ENCODE data around the gene UMODL1. TPM values are rescaled to one million over a fixed set of nuclear protein-coding genes. Genes with fewer than 3 reads are reported as not detected.

Gene UMODL1
- total RNA-seq, 4 donors from 2014 or later, result not detected

DNA sequence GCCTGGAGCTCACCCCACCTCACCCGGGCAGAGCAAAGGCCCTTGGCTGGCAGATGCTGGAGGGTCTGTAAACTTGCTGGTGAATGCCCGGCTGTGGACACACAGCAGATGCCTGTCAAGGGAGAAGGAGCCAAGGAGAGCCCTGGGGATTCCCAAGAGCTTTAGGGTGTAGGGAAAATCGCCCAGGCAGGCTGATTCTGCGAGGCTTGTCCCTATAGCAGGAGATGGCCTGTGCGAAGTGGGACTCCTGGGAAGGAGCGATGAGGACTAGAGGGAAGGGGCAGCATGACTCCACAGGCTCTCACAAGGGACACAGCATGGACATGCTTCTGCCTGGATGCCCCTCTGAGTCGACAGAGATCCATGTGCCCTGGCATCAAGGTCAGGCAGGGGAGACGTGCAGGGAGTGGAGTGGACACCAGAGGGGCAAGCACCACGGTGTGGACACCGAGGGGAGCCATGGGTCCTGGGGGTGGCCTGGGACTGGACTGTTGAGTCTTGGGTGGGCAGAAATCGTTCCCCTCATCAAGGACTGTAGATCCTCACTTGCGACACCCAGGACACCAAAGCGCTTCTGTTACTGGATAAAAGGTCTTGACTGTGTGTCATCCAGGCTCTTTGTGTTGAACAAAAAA lies 76.4 kb downstream of the UMODL1 start:
- no peaks in the 10 kb centered on the region for H3K4me1 ChIP-seq
- DNase-seq (ENCODE audit: low spot score in 2 of 2), result no peak
- whole genome bisulfite sequencing, 2 donors, result 81 to 84% methylated on average over 13 of the region's 13 CpGs
- H3K36me3 ChIP-seq, result no peaks in the 10 kb centered on the region
- H3K27me3 ChIP-seq, result no peaks in the 10 kb centered on the region
- no peak overlapping the region for H3K27ac ChIP-seq
- no peak overlapping the region for H3K4me3 ChIP-seq
- TF ChIP-seq EP300 (IDR thresholded peaks at IDR 0.05) (no peak), POLR2A (IDR thresholded peaks at IDR 0.05) (no peak), CTCF (IDR thresholded peaks at IDR 0.05) (no peak)
- H3K9me3 ChIP-seq, result no peaks in the 10 kb centered on the region

- no peaks in the 10 kb centered on the region for H3K4me1 ChIP-seq
- 63 to 64% methylated on average over 2 of the region's 2 CpGs for WGBS, 2 donors
- no peaks in the 10 kb centered on the region for H3K36me3 ChIP-seq
- no peak for DNase-seq (ENCODE audit: low spot score in 2 of 2)
- H3K4me3 ChIP-seq, result no peak overlapping the region
- TF ChIP-seq POLR2A (IDR thresholded peaks at IDR 0.05) (no peak), EP300 (IDR thresholded peaks at IDR 0.05) (no peak), CTCF (IDR thresholded peaks at IDR 0.05) (no peak)
- H3K27me3 ChIP-seq, result no peaks in the 10 kb centered on the region
- no peaks in the 10 kb centered on the region for H3K9me3 ChIP-seq
- no peak overlapping the region for H3K27ac ChIP-seq
These were observed 77.0 kb downstream of the UMODL1 start for GRCh38 chr21:42148097-42148496.

- no peak for DNase-seq (ENCODE audit: low spot score in 2 of 2)
These were observed 77.5 kb downstream of the UMODL1 start for GRCh38 chr21:42148584-42148983.

DNA sequence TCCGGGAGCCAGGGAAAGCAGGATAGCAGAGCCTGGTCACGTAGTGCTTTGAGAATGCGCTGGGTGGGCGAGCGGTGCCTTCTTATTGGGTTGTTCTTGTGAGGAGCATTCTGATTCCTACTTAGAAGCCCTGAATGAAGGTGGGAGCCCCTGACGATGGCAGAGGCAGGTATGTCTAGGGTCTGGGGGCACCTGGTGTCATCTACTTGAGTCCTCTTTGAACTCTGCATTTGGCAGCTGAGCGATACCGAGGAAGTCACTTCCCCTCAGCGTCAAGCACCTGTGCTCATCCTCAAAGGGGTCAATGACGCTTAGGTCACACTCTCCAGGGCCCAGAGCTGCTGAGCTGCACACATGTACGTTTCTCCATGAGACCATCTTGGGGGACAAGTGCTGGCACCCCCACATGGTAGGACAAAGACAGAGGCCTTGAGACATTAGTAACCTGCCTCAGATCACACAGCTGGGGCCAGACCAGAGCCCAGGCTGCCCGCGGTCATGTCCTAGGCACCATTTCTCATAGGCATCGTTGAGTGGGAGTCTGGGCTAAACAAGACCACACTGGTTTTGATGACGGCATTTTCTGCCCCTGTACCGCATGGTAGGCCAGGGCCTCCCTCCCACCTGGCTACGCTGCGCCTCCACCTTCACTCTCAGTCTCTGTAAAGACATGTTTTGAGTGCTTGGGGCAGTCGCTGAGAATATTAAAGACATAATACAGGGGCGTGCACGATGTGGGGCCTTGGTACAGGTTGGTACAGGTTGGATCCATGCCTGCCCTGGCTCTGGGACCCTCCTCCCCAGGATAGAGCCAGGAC lies 78.7 kb downstream of the UMODL1 start:
- no peak for DNase-seq (ENCODE audit: low spot score in 2 of 2)
- TF ChIP-seq POLR2A (IDR thresholded peaks at IDR 0.05), result no peak
- no peak for TF ChIP-seq CTCF (IDR thresholded peaks at IDR 0.05)
- no peak for TF ChIP-seq EP300 (IDR thresholded peaks at IDR 0.05)

More at GRCh38 chr21:42148584-42148983, 77.5 kb downstream of the UMODL1 start:
- no peaks in the 10 kb centered on the region for H3K27me3 ChIP-seq
- H3K36me3 ChIP-seq, result no peaks in the 10 kb centered on the region
- H3K4me1 ChIP-seq, result no peaks in the 10 kb centered on the region
- WGBS, 2 donors, result 92 to 95% methylated on average over 3 of the region's 3 CpGs
- no peak overlapping the region for H3K27ac ChIP-seq
- no peaks in the 10 kb centered on the region for H3K9me3 ChIP-seq
- H3K4me3 ChIP-seq, result no peak overlapping the region
- TF ChIP-seq EP300 (IDR thresholded peaks at IDR 0.05) (no peak), POLR2A (IDR thresholded peaks at IDR 0.05) (no peak), CTCF (IDR thresholded peaks at IDR 0.05) (no peak)

DNA sequence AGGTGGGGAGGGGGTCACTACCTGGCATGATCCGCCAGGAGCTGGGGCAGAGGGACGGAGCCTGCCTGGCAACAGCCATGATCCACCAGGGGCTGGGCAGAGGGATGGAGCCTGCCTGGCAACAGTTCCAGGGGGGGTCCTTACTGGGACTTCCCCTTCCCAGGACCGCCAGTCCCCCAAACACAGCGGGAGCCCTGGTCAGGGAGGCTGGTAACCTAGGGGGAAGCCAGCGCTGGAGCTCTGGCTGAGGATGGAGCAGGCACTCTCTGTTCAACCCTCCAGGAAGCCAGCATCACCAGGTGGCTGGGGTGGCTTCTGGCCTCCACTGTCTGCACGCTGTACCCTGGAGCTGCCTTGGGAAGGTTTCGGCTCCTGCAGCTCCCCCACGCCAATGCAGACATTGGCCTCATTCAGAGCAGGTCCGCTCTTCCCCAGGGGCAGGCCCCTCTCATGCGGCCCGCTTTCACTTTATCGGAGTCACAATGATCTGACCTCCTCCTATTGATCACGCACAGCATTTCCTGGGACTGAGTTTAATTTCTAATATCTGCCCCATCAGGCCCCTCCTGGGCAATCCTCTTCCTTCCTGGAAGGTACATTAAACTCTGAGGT lies 79.5 kb downstream of the UMODL1 start:
- DNase-seq (ENCODE audit: low spot score in 2 of 2), result no peak
- no peak overlapping the region for H3K4me3 ChIP-seq
- TF ChIP-seq CTCF (IDR thresholded peaks at IDR 0.05), result no peak
- TF ChIP-seq POLR2A (IDR thresholded peaks at IDR 0.05), result no peak
- no peak for TF ChIP-seq EP300 (IDR thresholded peaks at IDR 0.05)
- no peaks in the 10 kb centered on the region for H3K27me3 ChIP-seq
- no peaks in the 10 kb centered on the region for H3K36me3 ChIP-seq
- no peak overlapping the region for H3K27ac ChIP-seq
- H3K4me1 ChIP-seq, result no peaks in the 10 kb centered on the region
- WGBS, 2 donors, result 80 to 90% methylated on average over 12 to 13 of the region's 13 CpGs
- H3K9me3 ChIP-seq, result no peaks in the 10 kb centered on the region

More for the DNA sequence above, 78.7 kb downstream of the UMODL1 start:
- Histone ChIP-seq H3K36me3 (no peaks in the 10 kb centered on the region), H3K9me3 (no peaks in the 10 kb centered on the region), H3K27ac (no peak overlapping the region), H3K4me3 (no peak overlapping the region), H3K27me3 (no peaks in the 10 kb centered on the region), H3K4me1 (no peaks in the 10 kb centered on the region)
- 93 to 94% methylated on average over 19 to 20 of the region's 21 CpGs for WGBS, 2 donors

All from tibial nerve (tissue), 4 donors.